ENCODE results near the gene SS18. TPM values are rescaled to one million over a fixed set of nuclear protein-coding genes. Genes with fewer than 3 reads are reported as not detected.

The SS18 gene
- total RNA-seq, 1 experiment from 2014 or later: 60.0 TPM

GRCh38 chr18:26119246-26119645 is 28.8 kb upstream of the SS18 start:
- H3K79me2 ChIP-seq (ENCODE audit: insufficient read depth, low read length): no peaks in the 10 kb centered on the region
- no peaks in the 10 kb centered on the region for H3K27me3 ChIP-seq (ENCODE audit: insufficient read depth, low read length)
- ATAC-seq: no peak

GRCh38 chr18:26104035-26104434 is 13.6 kb upstream of the SS18 start:
- Histone ChIP-seq H4K20me1 (ENCODE audit: insufficient read depth) (no peaks in the 10 kb centered on the region), H3K4me2 (ENCODE audit: low read length) (no peak overlapping the region), H3K4me3 (replicated peaks in 1 of 2; ENCODE audit: low read depth in 1 of 2, low read length in 2 of 2) (no peak overlapping the region), H3K36me3 (ENCODE audit: control insufficient read depth in 1 of 2, insufficient read depth in 2 of 2, low read length in 2 of 2) (no peaks in the 10 kb centered on the region), H3K4me1 (ENCODE audit: control insufficient read depth in 1 of 2, insufficient read depth in 2 of 2, low read length in 2 of 2) (no peaks in the 10 kb centered on the region), H2AFZ (ENCODE audit: low read depth, low read length, poor library complexity, severe bottlenecking) (no peak overlapping the region), H3K27me3 (ENCODE audit: insufficient read depth, low read length) (no peaks in the 10 kb centered on the region), H3K27ac (ENCODE audit: low read depth, low read length) (no peak overlapping the region), H3K9ac (ENCODE audit: low read length) (no peak overlapping the region), H3K9me2 (ENCODE audit: insufficient read depth) (no peaks in the 10 kb centered on the region; the same call in 1 of the 2 replicates), H3K9me3 (ENCODE audit: control insufficient read depth in 1 of 2, insufficient read depth in 1 of 2, low read depth in 1 of 2, low read length in 2 of 2) (no peaks in the 10 kb centered on the region), H3K79me2 (ENCODE audit: insufficient read depth, low read length) (no peaks in the 10 kb centered on the region)
- DNase-seq (ENCODE audit: low read depth, low spot score) (no peak), ATAC-seq (no peak)
- no TSS peak for BruUV-seq (replicated peaks)
- ChIA-PET POLR2A (no interaction called here), RAD21 (ENCODE audit: low non-redundant PET in 1 of 2, low total read pairs in 2 of 2, uncharacterized antibody in 2 of 2, unreplicated experiment in 2 of 2) (no interaction called here), CTCF (no interaction called here)
- intact Hi-C loops (cut with micrococcal nuclease): no loop called here
- TF ChIP-seq SIN3A (IDR thresholded peaks at IDR 0.05; ENCODE audit: low read depth) (no peak), CEBPB (IDR thresholded peaks at IDR 0.05; ENCODE audit: low read depth) (no peak), POLR2A (IDR thresholded peaks at IDR 0.05; ENCODE audit: borderline replicate concordance, extremely low read depth, insufficient read depth, insufficient read length) (no peak), EGR1 (IDR thresholded peaks at IDR 0.05; ENCODE audit: low read depth) (no peak), ELF1 (IDR thresholded peaks at IDR 0.05; ENCODE audit: borderline replicate concordance, low read depth) (no peak), CBX3 (IDR thresholded peaks at IDR 0.05; ENCODE audit: low read depth) (no peak), ZBTB33 (IDR thresholded peaks at IDR 0.05; ENCODE audit: extremely low read depth, insufficient replicate concordance, low read length) (no peak), EZH2 (IDR thresholded peaks at IDR 0.05) (no peak), POLR2AphosphoS5 (IDR thresholded peaks at IDR 0.05; ENCODE audit: low read depth, low read length) (no peak), CTCF (IDR thresholded peaks at IDR 0.05 in 2 of 3, conservative IDR thresholded peaks at IDR 0.05 in 1 of 3; ENCODE audit: borderline replicate concordance in 1 of 3, insufficient read depth in 1 of 3, low read depth in 2 of 3, low read length in 2 of 3) (no peak), ZNF274 (IDR thresholded peaks at IDR 0.05; ENCODE audit: low read depth, low read length) (no peak), ATF3 (IDR thresholded peaks at IDR 0.05) (no peak), EZH2phosphoT487 (IDR thresholded peaks at IDR 0.05; ENCODE audit: borderline replicate concordance) (no peak), SP1 (IDR thresholded peaks at IDR 0.05; ENCODE audit: low read depth) (no peak), MAX (IDR thresholded peaks at IDR 0.05) (no peak)

More at GRCh38 chr18:26119246-26119645, 28.8 kb upstream of the SS18 start:
- TF ChIP-seq ELF1 (IDR thresholded peaks at IDR 0.05; ENCODE audit: borderline replicate concordance, low read depth): no peak
- TF ChIP-seq CBX3 (IDR thresholded peaks at IDR 0.05; ENCODE audit: low read depth): no peak
- ChIA-PET POLR2A (no interaction called here), CTCF (no interaction called here), RAD21 (ENCODE audit: low non-redundant PET in 1 of 2, low total read pairs in 2 of 2, uncharacterized antibody in 2 of 2, unreplicated experiment in 2 of 2) (no interaction called here)
- H3K27ac ChIP-seq (ENCODE audit: low read depth, low read length): no peak overlapping the region
- H2AFZ ChIP-seq (ENCODE audit: low read depth, low read length, poor library complexity, severe bottlenecking): no peak overlapping the region
- H3K9ac ChIP-seq (ENCODE audit: low read length): no peak overlapping the region
- H3K9me3 ChIP-seq (ENCODE audit: control insufficient read depth in 1 of 2, insufficient read depth in 1 of 2, low read depth in 1 of 2, low read length in 2 of 2): no peaks in the 10 kb centered on the region
- no peaks in the 10 kb centered on the region for H4K20me1 ChIP-seq (ENCODE audit: insufficient read depth)
- no TSS peak for BruUV-seq (replicated peaks)
- DNase-seq (ENCODE audit: low read depth, low spot score): no peak
- no peaks in the 10 kb centered on the region for H3K4me1 ChIP-seq (ENCODE audit: control insufficient read depth in 1 of 2, insufficient read depth in 2 of 2, low read length in 2 of 2)
- no peak overlapping the region for H3K4me2 ChIP-seq (ENCODE audit: low read length)
- no peak overlapping the region for H3K4me3 ChIP-seq (replicated peaks in 1 of 2; ENCODE audit: low read depth in 1 of 2, low read length in 2 of 2)
- intact Hi-C loops (cut with micrococcal nuclease): no loop called here
- no peaks in the 10 kb centered on the region for H3K9me2 ChIP-seq (ENCODE audit: insufficient read depth)
- no peaks in the 10 kb centered on the region for H3K36me3 ChIP-seq (ENCODE audit: control insufficient read depth in 1 of 2, insufficient read depth in 2 of 2, low read length in 2 of 2)

Data from HCT116 (cell line).